GM19372 (cell line): ENCODE data around the gene SGMS1.
A peak's percentile ranks its signal among the peaks of the same experiment; 100 is the strongest.

Experiments used
- ATAC-seq: cut with Tn5 transposase; IDR thresholded peaks from one replicate; pipeline ENCODE4 v1.9.1; 2021; ENCODE audit warnings: mild to moderate bottlenecking, low read depth, moderate library complexity; ENCODE audit not compliant: unreplicated experiment

Gene SGMS1

DNA sequence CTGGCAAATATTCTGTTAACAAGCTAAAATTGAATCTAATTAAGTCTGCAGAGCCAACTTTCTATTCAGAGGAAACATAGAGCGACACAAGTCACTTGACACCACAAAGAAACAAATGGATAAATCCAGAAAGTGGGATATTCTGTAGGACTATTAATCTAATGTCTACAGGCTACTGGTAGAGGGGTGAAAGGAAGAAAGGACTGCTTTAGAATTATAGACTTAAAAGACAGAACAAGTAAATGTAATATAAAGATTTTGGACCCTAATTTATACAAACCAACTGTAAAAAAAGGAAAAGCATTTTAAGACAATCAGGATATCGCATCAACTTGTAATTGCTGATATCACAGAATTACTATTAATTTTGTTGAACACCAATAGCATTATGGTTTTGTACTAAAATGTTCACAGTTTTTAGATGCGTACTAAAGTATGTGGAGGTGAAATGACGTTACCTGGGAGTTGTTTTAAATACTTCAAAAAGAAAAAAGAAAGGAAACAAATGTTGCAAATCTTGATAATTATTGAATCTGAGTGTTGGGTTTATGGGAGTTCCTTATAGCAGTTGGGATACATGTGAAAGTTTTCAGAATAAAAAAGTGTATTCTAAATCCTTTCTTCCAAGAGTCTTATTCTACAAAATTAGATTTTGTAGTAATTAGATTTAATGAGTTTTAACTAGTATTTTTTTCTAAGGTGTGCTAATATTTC, 298.9 kb downstream of the SGMS1 start:
- ATAC-seq, result no peak

GRCh38 chr10:50324046-50324445, 299.7 kb downstream of the SGMS1 start:
- no peak for ATAC-seq

DNA sequence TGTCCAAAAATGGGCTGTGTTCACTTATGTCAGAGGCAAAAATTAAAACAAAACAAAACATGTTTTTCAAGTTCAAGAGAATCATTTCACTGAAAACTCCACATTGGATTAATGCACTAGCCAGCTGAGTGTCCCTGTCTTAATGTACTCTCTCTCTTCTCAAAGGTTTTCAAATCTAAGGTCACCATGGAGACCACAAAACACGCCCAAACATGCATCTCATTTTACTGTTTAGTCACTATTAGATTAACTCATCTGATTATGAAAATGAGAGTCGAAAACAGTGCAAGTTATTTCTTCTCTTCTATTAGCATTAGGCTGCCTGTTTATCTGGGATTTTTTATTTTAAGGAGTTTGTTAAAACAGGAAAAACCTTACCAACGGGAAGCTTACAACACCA, 301.7 kb downstream of the SGMS1 start:
- ATAC-seq, result no peak

DNA sequence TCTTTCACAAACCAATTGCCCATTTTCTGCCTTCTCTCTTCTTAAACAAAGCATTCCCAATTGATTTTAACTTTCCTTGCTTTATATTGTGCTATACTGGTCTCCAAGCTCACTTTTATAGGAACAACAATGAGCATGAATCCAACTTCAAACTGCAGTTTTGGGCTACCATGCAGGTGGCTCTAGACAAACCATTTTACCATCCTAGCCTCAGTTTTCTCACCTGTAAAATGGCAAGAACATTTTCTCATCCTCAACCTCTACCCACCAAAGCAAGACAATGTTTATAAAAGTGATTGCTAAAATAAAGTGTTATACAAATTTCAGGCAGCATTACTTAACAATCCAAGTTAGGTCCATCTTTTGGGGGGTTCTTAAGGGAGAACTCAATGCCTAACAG, 305.6 kb downstream of the SGMS1 start:
- no peak for ATAC-seq

DNA sequence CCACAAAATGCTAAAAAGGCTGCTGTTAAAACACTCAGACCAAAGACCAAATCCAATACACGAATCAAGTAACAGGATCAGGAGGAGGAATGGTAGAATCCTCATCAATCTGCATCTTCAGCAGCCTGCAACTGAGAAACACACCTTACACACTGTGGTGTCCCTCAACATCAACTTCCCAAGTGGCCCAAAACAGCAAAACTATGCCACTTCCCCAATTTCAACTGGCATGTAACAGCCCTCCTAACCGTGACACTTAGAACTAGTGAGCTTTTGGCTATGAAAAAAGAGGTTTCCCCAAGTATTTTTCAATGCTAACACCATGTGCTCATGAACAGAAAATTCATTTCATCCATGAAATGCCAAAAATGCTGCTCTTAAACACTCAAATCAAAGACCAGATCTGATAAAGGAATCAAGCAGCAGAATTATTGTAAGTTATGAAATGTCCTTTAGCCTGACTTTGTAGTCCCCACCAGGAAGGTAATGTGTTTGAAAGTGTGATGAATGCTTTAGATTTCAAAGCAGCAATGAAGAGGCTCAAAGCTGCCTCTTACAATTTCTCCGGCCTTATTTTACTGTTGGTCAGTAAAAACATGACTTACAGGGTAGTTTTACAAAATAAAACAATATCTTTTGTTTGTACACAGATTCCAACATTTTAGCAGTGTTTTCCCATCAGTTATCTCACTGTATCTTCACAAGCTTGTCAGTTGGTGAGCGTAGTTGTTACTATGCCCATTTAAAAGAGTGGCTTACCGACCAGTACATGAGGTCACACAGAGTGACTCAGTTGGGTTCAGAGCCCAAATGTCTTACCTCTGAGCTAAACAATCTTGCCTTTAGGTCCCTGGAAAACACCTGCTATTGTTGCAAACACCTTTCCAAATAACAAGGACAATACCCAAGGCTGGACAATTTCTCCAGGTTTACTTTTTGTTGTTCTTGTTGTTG, 306.8 kb downstream of the SGMS1 start:
- ATAC-seq, result no peak

DNA sequence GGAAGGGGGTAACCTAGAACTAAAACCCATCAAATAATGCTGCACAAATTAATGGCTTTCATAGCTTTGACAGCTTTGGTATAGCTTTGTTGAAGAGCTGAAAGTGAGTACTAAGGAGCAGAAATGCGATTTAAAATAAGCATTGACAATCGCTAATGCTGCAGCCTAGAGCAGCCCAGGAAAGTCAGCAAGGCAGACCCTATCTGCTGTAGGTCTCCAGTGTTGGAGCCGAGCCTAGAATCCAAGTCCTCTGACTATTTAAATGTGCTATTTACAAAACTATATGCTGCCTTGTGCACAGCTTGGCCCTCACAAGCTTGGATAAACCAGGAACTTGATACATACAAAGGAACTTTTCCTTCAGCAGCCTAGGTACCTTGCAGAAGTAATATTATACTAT, 307.6 kb downstream of the SGMS1 start:
- no peak for ATAC-seq

- no peak for ATAC-seq
Measured at GRCh38 chr10:50315424-50315823, 308.3 kb downstream of the SGMS1 start.

DNA sequence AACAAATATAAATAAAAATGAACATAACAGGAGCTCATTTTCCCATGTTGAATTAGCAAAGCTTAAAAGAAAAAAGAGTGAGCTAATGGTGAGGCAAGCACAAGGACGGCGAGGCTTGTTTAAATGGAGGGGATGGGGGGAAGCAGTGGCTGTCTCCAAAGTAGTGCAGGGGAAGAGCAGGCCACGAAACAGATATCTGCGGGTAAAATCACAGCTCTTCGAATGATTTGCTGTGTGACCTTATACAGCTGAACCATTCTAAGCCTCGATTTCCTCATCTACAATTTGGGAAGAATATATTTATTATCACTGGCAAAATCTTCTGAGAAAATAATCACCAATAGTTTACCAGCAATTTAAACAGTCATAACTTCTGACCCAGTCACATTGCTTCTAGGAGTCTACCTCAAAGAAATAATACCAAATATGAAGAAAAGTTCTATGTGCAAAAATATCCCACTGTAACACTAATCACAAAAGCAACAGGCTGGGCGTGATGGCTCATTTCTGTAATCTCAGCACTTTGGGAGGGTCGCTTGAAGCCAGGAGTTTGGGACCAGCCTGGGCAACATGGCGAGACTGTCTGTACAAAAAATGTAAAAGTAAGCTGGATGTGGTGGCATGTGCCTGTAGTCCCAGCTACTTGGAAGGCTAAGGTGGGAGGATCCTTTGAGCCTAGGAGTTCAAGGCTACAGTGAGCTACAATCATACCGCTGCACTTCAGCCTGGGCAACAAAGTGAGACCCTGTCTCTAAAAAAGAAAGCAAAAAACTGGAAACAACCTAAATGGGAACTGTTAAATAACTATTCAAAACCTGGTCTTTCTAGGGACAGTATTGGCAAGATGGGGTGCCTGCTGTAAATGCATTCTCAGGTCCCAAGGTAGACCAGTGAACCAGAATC, 309.3 kb downstream of the SGMS1 start:
- ATAC-seq, result no peak

GRCh38 chr10:50312464-50313437, 311.0 kb downstream of the SGMS1 start:
- no peak for ATAC-seq

GRCh38 chr10:50310560-50311174, 313.1 kb downstream of the SGMS1 start:
- peak; percentile 71 for ATAC-seq

GRCh38 chr10:50309342-50309741, 314.4 kb downstream of the SGMS1 start:
- ATAC-seq, result no peak

- no peak for ATAC-seq
Measured at GRCh38 chr10:50304660-50305059, 319.1 kb downstream of the SGMS1 start.

DNA sequence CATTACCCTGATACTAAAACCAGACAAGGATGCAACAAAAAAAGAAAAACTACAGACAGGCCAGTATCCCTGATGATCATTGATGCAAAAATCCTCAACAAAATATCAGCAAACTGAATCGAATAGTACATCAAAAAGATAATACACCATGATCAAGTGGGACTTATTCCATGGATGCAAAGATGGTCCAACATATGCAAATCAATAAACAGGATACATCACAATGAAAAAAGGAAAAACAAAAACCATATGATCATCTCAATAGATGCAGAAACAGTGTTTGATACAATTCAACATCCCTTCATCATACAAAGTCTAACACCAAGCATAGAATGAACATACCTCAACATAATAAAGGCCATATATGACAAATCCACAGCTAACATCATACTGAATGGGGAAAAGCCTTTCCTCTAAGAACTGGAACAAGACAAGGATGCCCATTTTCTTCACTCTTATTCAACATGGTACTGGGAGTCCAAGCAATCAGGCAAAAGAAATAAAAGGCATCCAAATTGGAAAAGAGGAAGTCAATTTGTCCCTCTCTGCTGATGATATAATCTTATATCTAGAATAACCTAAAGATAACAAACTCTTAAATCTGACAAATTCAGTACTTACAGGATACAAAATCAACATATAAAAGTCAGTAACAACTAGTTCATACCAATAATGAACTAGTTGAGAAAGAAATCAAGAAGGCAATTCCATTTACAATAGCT, 323.6 kb downstream of the SGMS1 start:
- no peak for ATAC-seq

DNA sequence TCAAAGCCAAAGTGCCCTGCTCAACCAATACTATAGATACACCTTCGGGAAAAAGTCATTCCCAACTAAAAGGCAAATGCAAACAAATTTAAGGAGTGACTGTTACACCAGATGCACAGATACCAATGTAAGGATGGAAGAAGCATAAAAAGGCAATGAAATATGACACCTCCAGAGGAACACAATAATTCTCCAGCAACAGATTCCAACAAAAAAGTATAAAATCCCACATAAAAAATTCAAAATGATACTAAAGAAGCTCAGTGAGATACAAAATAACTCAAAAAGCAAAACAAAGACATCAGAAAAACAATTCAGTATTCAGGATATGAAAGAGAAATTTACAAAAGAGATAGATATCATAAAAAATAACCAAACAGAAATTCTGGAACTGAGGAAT, 328.4 kb downstream of the SGMS1 start:
- ATAC-seq, result no peak

DNA sequence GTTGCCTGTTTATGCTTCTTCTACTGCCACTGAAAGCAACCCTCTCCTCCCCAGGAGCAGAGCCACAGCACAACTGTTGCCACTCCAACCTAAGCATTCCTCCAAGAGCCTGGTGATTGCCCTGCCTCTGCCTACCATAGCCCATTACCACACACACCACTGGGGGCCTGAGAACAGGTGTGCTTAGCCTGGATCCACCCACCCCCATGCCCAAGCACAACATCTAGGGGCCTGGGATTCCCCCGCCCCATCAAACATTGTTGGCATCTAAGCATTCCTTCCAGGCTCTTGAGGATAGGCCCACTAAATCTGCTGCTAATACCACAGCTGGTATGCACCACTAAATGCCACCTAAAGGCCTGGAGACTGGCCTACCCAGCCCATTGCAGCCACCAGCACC, 329.2 kb downstream of the SGMS1 start:
- no peak for ATAC-seq

GRCh38 chr10:50293513-50294313, 330.0 kb downstream of the SGMS1 start:
- no peak for ATAC-seq

DNA sequence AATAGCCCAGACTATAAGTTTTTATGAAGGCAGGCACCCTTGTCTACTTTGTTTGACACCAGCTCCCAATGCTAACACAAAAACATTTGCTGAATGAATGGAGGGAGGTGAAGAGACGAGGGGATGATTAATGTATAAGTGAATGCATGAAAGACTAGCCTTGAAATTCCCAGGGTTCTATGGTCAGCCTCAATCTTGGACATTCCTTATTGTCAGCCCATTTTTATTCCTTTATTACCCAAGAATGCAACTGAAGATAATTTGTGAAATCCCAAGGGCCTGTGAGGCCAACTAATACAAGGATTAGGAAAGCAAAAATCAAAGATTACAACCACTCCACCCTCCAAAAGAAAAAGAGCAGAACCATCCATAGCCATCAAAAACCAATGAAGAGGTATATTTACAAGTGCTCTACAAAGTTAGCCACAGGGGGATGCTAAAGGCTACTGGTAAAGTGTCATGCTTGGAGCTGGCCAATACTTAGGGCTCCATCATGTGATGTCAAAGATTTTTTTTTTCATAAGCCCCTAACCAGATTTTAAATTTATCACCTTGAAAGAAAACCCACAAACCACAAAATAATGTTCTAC, 332.4 kb downstream of the SGMS1 start:
- no peak for ATAC-seq
